Endodermal cell (in vitro differentiated cells): ENCODE measurements around the gene SEMA5A. TPM values are rescaled to one million over a fixed set of nuclear protein-coding genes. Genes with fewer than 3 reads are reported as not detected.

Experiments used
- DNase-seq: peaks from one replicate; pipeline ENCODE4 v3.0.0-alpha.2; 2017
- H3K27ac ChIP-seq: 2 replicates; pipeline ENCODE4 v1.5.1; 2013; ENCODE audit warnings: mild to moderate bottlenecking, low read depth, low read length, moderate library complexity
- H3K27me3 ChIP-seq: 2 replicates; pipeline ENCODE4 v1.6.1; 2013; ENCODE audit warnings: mild to moderate bottlenecking, low read length, moderate library complexity; ENCODE audit not compliant: insufficient read depth, control insufficient read depth, poor library complexity, severe bottlenecking
- H3K36me3 ChIP-seq: 2 replicates; pipeline ENCODE4 v1.7.0; 2013; ENCODE audit warnings: mild to moderate bottlenecking, low read length, moderate library complexity; ENCODE audit not compliant: control insufficient read depth, insufficient read depth
- H3K4me1 ChIP-seq: one replicate; pipeline ENCODE4 v1.7.0; 2013; ENCODE audit warnings: low read length; ENCODE audit not compliant: control insufficient read depth, insufficient read depth
- H3K4me3 ChIP-seq: 2 replicates; pipeline ENCODE4 v1.5.1; 2013; ENCODE audit warnings: mild to moderate bottlenecking, low read length, moderate library complexity
- H3K9ac ChIP-seq: 2 replicates; pipeline ENCODE4 v1.6.1; 2013; ENCODE audit warnings: mild to moderate bottlenecking, low read length, moderate library complexity; ENCODE audit not compliant: poor library complexity, severe bottlenecking; ENCODE audit errors: extremely low read depth
- H3K9me3 ChIP-seq: 2 replicates; pipeline ENCODE4 v1.6.1; 2013; ENCODE audit warnings: mild to moderate bottlenecking, low read length, moderate library complexity; ENCODE audit not compliant: control insufficient read depth
- H3K27ac Mint-ChIP-seq: 2 replicates; pipeline ENCODE4 v1.8.0; 2020; ENCODE audit warnings: mixed read lengths
- H3K27me3 Mint-ChIP-seq: 2 replicates; pipeline ENCODE4 v1.8.0; 2021; ENCODE audit warnings: mild to moderate bottlenecking, mixed read lengths; ENCODE audit not compliant: insufficient read depth
- H3K36me3 Mint-ChIP-seq: 2 replicates; pipeline ENCODE4 v1.8.0; 2020; ENCODE audit warnings: low read depth, mixed read lengths
- H3K4me1 Mint-ChIP-seq: 2 replicates; pipeline ENCODE4 v1.8.0; 2020; ENCODE audit warnings: mixed read lengths
- H3K4me3 Mint-ChIP-seq: 2 replicates; pipeline ENCODE4 v1.8.0; 2020; ENCODE audit warnings: mild to moderate bottlenecking, moderate library complexity, mixed read lengths
- H3K9me3 Mint-ChIP-seq: 2 replicates; pipeline ENCODE4 v1.8.0; 2020; ENCODE audit warnings: mild to moderate bottlenecking, mixed read lengths
- CTCF ChIP-seq: fragments of 200-600 bp; sonication (generic); conservative IDR thresholded peaks from 2 replicates; pipeline ENCODE4 v1.5.0; 2021; ENCODE audit warnings: antibody characterized with exemption, mild to moderate bottlenecking
- WGBS, 2 experiments: methylation state at CpG; one replicate each; pipeline versions ENCODE4 v1.1.5 to v1.1.7; 2013; ENCODE audit warnings: missing lambda C conversion rate in 2 of 2, mixed read lengths in 1 of 2; ENCODE audit not compliant: insufficient coverage in 1 of 2, insufficient read length in 1 of 2; 5-methylcytosine and 5-hydroxymethylcytosine counted together
- total RNA-seq, 2 donors: library from RNA; stranded (reverse); fragmentation: NEBNext Ultra II Directional in 1 of 2; extraction: Animal tissue kit (Norgen Biotek cat#: 25700) in 1 of 2; gene quantifications; 2 replicates in 1 of 2; 3 replicates in 1 of 2; pipeline ENCODE4 v1.2.1, GENCODE V29; 2021

SEMA5A gene
- total RNA-seq, 2 donors from 2014 or later = 46.8 to 77.8 TPM

GRCh38 chr5:9058161-9058560 is 487.7 kb downstream of the SEMA5A start:
- Histone ChIP-seq H3K27ac (no peak overlapping the region), H3K9me3 (no peaks in the 10 kb centered on the region), H3K4me3 (no peak overlapping the region), H3K9ac (no peak overlapping the region), H3K27me3 (no peaks in the 10 kb centered on the region), H3K36me3 (peaks cover 54% of the 10 kb centered on the region), H3K4me1 (peaks cover 19% of the 10 kb centered on the region)
- no peak for TF ChIP-seq CTCF
- Mint-ChIP-seq H3K27ac (no peak overlapping the region), H3K4me3 (no peak overlapping the region), H3K27me3 (no peaks in the 10 kb centered on the region), H3K36me3 (peaks cover 35% of the 10 kb centered on the region), H3K4me1 (peaks cover 18% of the 10 kb centered on the region), H3K9me3 (no peaks in the 10 kb centered on the region)
- DNase-seq = no peak

GRCh38 chr5:9057406-9058000 is 488.4 kb downstream of the SEMA5A start:
- Mint-ChIP-seq H3K4me1 (peaks cover 24% of the 10 kb centered on the region), H3K4me3 (no peak overlapping the region), H3K9me3 (no peaks in the 10 kb centered on the region), H3K27ac (no peak overlapping the region), H3K36me3 (peaks cover 30% of the 10 kb centered on the region), H3K27me3 (no peaks in the 10 kb centered on the region)
- H3K36me3 ChIP-seq = peaks cover 53% of the 10 kb centered on the region
- WGBS, 2 experiments = 90 to 97% methylated on average over 2 to 3 of the region's 3 CpGs
- TF ChIP-seq CTCF = peak; percentile 25
- peaks cover 24% of the 10 kb centered on the region for H3K4me1 ChIP-seq
- no peak overlapping the region for H3K9ac ChIP-seq
- H3K27me3 ChIP-seq = no peaks in the 10 kb centered on the region
- no peak overlapping the region for H3K27ac ChIP-seq
- no peak overlapping the region for H3K4me3 ChIP-seq
- H3K9me3 ChIP-seq = no peaks in the 10 kb centered on the region
- DNase-seq = no peak

GRCh38 chr5:9056046-9056445 is 489.8 kb downstream of the SEMA5A start:
- Histone ChIP-seq H3K9ac (no peak overlapping the region), H3K27ac (no peak overlapping the region)

More at GRCh38 chr5:9056046-9056445, 489.8 kb downstream of the SEMA5A start:
- H3K27me3 ChIP-seq = no peaks in the 10 kb centered on the region
- H3K4me3 ChIP-seq = no peak overlapping the region
- Mint-ChIP-seq H3K4me3 (no peak overlapping the region), H3K9me3 (no peaks in the 10 kb centered on the region), H3K27ac (no peak overlapping the region), H3K36me3 (peaks cover 26% of the 10 kb centered on the region), H3K4me1 (peaks cover 29% of the 10 kb centered on the region), H3K27me3 (no peaks in the 10 kb centered on the region)
- H3K9me3 ChIP-seq = no peaks in the 10 kb centered on the region
- peaks cover 24% of the 10 kb centered on the region for H3K4me1 ChIP-seq
- no peak for TF ChIP-seq CTCF
- no peak for DNase-seq
- 92 to 96% methylated on average over 2 to 4 of the region's 4 CpGs for WGBS, 2 experiments
- peaks cover 47% of the 10 kb centered on the region for H3K36me3 ChIP-seq
